Left renal cortex interstitium (tissue), 4 donors: ENCODE measurements around the gene CEP85L. TPM values are rescaled to one million over a fixed set of nuclear protein-coding genes. Genes with fewer than 3 reads are reported as not detected.
"Not testable (repeated sequence)": the region's sequence is repeated elsewhere in the genome, so short reads cannot be mapped to it uniquely, and the experiment has no call there.

Experiments
- DNase-seq, 4 donors: peaks; one replicate each; pipeline ENCODE4 v3.0.0-alpha.2; 2013; ENCODE audit warnings: low read depth in 4 of 4, low spot score in 2 of 4, missing footprints in 1 of 4
- polyA plus RNA-seq, 4 donors: library from polyadenylated mRNA; unstranded; fragments of 120-200 nt; gene quantifications; one replicate each; pipeline ENCODE4 v1.2.1, GENCODE V29; 2013; ENCODE audit not compliant: insufficient read length in 4 of 4

Gene CEP85L
- polyA plus RNA-seq, 4 donors: 6.5 to 8.6 (median 7.7) TPM

DNA sequence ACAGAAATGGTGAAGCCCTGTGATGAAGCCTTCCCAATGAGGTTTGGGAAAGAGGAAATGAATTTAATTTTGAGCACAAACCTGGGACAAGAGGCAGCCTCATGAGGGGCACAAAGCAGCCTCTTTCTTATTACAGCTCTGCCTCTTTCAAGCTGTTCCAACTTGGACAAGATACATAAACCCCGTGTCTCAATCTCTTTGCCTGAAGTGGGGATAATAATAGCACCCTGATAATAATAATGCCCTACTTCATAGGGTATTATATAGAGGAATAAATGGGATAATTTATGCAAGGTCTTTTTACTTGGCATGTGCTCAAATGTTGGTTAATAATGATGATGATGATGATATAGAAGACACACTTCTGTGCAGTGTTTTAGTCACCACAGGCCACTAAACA, 194.4 kb downstream of the CEP85L start:
- no peak for DNase-seq

DNA sequence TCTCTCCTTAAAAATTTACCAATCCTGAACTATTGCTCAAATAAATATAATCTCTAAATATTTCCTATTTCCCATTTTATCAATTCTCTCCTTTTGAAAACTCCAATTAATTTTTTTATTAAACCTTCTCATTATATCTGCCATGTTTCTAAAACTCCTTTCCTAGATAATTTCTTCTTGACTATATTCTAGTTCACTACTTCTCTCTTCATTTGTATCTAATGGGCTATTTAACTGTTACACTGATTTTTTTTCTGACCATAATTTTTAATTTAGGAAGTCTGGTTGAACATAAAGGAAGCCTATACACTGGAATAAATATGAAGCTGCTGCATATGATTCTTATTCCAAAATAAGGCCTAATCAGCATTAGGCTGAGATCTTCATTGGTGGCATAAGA, 199.6 kb downstream of the CEP85L start:
- DNase-seq: no peak

DNA sequence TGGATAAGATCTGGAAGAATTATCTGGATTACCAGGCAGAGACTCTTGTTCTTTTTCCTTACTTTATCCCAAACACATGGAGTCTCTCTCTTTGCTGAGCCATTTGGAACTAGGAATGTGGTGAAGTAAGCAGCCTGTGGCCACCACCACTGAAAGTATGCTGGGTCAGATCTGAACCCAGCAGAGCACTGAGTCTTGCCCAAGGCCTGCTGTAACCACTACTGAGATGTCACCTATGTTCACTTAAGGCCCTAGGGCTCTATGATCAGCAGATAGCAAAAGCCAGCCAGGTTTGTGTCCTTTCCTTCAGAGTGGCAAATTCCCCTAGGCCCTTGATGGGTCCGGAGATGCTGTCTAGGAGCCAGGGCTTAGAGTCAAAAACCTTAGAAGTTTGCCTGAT, 206.6 kb downstream of the CEP85L start:
- no peak for DNase-seq

DNA sequence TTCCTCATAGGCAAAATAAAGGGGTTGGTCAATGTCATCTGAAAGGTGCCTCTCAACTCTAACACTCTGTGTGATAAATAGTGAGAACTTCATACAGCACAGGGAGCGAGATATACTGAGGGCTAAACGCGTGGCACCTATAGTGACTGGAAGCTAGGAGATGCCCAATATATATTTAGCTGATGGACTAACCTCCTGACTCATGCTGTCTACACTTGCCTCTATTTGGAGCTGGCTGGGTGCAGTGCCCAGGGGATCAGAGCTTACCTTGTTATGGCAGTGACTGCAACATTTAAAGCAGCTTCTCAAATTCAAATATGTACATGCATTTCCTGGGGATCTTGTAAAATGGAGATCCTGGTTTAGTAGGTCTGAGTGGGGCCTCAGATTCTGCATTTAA, 214.9 kb downstream of the CEP85L start:
- DNase-seq: no peak

DNA sequence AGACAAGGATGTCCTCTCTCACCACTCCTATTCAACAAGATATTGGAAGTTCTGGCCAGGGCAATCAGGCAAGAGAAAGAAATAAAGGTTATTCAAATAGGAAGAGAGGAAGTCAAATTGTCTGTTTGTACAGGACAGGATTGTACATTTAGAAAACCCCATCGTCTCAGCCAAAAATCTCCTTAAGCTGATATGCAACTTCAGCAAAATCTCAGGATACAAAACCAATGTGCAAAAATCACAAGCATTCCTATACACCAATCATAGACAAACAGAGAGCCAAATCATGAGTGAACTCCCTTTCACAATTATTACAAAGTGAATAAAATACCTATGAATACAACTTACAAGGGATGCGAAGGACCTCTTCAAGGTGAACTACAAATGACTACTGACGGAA, 217.2 kb downstream of the CEP85L start:
- not testable (repeated sequence) for DNase-seq

DNA sequence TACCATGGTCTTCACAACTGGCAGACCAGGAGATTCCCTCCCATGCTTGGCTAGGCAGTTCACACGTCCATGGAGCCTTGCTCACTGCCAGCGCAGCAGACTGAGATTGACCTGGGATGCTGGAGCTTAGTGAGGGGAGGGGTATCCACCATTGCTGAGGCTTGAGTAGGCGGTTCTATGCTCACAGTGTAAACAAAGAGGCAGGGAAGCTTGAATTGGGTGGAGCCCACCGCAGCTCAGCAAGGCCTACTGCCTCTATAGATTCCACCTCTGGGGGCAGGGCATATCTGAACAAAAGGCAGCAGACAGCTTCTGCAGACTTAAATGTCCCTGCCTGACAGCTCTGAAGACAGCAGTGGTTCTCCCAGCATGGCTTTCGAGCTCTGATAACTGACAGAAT, 230.1 kb downstream of the CEP85L start:
- DNase-seq: not testable (repeated sequence)

DNA sequence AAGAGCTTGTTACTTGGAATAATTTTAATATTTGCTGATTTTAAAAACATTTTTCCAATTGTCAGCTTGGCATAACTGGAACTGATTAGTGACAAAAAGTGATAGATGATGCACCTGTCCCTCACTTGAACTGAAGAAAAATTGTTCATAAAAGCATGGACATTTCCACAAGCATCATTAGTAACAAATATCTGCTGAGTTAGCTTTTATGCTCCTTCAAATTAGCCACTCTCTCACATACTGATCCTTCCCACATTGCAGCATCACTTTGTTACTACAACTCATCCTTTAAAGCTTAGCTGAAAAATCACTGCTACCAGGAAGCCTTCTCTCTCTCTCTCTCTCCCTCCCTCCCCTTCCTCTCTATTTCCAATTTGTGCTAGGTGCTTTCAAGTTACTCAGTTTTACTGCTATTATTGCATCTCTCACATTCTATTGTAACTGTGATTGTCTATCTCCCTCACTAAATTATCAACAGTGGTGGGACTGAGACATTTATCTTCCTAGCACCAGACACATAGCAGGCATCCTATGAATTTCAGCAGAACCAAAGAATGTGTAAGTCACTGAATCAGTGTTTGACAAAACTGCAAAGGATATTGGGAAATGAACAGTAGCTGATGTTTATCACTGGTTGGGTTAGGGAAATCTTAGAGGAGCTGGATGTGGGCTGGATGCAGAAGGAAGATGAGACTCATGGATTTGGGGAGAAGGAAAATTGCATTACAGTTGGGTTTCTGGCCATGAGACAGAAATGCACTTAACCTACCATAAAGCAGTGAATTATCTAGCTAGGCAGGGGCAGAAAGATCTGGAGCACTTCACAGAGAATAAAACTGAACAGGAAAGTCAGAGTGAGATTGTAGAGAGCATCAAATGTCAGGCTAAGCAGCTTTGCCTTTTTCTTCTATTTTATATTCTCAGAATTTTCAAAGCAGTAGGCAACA, 231.7 kb downstream of the CEP85L start:
- DNase-seq: no peak

Other genes starting within 250 kb of the CEP85L start
- 1 to 10 TPM; 3.8 to 6.7 (median 5.6) TPM for gene PLN, start 103.3 kb downstream of the CEP85L start, polyA plus RNA-seq
- 10 to 100 TPM; 30.5 to 44.7 (median 37.5) TPM for gene ASF1A, start 242.6 kb upstream of the CEP85L start, polyA plus RNA-seq